ENCODE measurements around the gene UBE3B.
A peak's percentile ranks its signal among the peaks of the same experiment; 100 is the strongest.

The UBE3B gene

GRCh38 chr12:109500406-109501185 is 23.2 kb downstream of the UBE3B start:
- DNase-seq: no peak

DNA sequence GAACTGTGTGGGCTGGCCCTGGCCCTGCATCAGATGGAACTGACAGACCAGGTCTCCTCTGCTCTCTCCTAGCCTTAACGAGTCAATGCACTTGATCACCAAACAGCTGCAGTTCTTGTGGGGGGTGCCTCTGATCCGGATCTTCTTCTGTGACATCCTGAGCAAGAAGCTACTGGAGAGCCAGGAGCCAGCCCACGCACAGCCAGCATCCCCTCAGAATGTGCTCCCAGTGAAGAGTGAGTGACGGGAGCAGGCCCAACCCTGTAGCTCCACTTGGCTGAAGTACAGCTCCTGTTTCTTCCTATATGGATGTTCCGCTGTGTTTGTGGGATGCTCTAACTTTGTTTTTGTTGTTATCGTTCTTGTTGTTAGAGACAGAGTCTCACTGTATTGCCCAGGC is 23.9 kb downstream of the UBE3B start:
- no peak for DNase-seq

DNA sequence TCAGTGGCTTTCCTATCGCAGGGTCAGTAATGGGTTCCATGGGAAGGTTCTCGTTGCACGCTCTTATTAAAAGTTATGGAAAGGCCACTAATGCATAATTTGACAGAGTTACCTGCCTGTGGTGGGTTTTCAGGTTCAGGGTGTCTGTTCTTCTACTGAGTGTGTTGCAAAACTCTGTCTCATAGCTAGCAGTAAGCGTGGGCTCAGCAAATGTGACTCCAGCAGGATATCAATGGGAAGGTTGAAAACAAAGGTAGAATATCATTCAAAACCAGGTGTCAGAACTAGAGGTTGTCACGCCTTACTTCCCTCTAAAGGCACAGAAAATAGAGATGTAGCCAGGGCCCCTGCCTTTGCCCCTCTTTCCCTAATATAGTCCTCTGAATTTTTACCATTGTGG is 24.9 kb downstream of the UBE3B start:
- DNase-seq: no peak

GRCh38 chr12:109503611-109504010 is 26.2 kb downstream of the UBE3B start:
- no peak for DNase-seq

DNA sequence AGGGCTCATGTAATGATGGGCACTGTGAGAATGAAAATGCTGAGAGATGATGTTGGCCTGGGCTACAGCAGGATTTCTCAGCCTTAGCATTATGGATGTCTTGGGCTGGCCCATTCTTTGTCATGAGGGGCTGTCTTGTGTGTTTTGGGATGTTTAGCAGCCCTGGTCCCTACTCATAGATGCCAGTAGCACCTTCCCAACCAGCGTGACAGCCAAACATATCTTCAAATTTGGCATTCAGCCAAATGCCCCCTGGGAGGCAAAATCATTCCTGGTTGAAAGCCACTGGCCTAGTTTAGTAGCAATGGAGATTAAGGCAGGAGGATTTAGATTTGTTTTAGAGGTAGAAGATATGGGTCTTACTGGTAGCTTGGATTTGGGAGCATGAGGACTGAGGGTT is 26.6 kb downstream of the UBE3B start:
- no peak for DNase-seq

- DNase-seq: no peak
Observed at GRCh38 chr12:109510196-109510595, 32.8 kb downstream of the UBE3B start.

DNA sequence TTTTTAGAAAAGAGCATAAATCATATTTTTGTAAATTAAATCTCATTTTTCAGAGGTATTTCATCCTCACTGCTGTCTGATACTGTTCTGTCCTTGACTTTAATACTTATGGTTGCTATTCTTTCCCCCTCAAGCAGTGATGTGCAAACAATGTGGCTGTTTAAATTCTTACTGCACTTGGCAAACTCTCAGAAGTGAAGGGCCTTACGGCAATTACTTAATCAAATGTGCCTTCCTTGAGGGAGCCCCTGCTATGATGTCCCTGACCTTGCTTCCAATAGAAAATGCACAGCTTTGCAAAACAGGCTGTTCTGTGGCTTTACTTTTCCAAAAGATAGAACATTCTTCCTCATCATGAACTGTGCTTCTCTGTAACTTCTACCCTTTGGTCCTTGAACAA is 35.2 kb downstream of the UBE3B start:
- DNase-seq: no peak

- DNase-seq: no peak
Observed at GRCh38 chr12:109513051-109513450, 35.6 kb downstream of the UBE3B start.

DNA sequence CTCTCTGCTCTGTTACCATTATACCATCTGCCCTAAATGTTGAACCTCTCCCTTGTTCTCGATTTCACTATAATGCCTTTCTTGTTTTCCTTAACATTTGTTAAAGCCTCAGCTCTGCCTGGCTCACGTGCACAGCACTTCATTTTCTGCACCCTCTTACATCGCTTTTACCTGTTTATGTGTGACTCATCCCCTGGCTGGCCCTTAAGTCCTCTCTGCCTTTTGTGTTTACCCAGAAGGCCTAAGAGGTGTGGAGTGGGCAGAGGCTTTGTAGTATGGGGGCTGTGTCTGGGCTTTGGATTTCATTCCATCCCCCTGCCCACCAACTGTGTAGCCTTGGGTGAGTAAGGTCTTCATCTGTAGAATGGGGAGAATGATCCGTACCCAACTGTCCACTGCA is 36.5 kb downstream of the UBE3B start:
- no peak for DNase-seq

DNA sequence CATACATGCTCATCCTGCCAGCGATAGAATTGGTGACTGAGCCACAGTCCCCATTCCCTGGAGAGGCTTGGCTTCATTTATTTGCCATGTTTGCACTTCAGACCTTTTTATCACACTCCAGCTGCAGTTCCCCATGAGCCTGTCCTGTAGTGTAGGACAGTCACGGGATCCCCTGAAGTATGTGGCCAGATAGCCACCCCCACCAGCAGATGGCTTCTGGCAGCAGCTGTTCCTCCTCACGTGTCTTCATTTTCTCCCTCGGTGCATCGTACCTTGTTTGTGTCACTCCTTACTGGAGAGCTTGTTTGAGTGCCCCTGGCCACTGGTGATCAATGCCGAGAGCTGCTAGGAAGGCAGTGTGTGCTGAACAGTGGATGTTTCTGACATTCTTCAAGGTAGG is 40.2 kb downstream of the UBE3B start:
- DNase-seq: no peak

GRCh38 chr12:109518820-109519665 is 41.6 kb downstream of the UBE3B start:
- peak; percentile 89 for DNase-seq

DNA sequence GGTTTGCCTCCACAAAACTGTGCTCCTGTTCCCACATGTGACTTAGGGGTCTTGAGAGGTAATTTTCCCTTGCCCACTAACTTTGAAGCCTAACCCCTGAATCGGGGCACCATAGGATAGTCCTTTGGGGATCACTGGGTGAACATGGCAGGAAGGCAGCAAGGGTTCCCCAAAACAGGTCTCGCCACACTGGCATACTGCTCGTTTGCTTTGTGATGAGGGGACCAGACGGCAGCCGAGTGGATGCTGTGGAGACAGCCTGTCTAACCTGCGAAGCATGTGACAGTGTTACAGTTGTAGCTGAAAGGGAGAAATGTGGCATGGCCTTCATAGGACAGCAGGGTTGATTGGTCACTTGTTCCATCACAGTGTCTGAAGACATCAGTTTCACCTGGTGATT is 42.4 kb downstream of the UBE3B start:
- DNase-seq: no peak

GRCh38 chr12:109521831-109522230 is 44.4 kb downstream of the UBE3B start:
- DNase-seq: no peak

DNA sequence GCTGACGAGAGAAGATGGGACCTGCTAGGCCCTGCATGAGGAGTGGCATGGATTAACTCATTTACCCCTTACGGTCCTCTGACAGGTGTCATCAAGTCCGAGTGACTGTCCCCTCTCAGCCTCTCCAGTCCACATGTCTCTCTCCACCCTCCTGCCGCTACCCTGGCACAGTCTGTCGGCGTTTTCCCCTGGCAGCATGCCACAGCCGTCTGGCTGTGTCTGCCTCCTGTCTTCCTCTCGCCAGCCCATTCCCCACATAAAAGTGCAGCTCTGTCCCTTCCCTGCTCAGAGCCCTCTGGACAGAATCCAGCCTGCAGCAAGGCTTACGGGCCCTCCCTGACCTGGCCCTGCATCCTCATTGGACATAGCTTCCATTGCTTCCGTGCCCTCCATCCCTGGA is 45.6 kb downstream of the UBE3B start:
- DNase-seq: no peak

DNA sequence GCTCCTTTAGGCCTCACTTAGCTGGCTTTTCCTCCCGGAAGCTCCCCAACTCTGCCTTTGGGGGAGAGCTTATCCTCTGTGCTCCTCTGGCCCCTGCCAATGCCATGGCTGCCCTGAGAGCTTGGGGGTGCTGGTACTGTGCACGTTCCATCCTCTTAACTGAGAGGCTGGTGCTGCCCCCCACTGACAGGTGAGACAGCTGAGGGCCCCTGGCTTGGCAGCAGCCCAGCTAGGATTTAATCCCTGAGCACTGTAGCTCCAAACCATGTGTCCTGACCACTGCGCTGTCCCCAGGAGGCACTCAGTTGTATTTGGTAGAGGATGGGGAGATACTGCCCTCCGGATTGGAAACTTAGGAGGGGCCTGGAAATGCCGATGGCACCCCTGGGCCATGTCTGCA is 46.1 kb downstream of the UBE3B start:
- no peak for DNase-seq

DNA sequence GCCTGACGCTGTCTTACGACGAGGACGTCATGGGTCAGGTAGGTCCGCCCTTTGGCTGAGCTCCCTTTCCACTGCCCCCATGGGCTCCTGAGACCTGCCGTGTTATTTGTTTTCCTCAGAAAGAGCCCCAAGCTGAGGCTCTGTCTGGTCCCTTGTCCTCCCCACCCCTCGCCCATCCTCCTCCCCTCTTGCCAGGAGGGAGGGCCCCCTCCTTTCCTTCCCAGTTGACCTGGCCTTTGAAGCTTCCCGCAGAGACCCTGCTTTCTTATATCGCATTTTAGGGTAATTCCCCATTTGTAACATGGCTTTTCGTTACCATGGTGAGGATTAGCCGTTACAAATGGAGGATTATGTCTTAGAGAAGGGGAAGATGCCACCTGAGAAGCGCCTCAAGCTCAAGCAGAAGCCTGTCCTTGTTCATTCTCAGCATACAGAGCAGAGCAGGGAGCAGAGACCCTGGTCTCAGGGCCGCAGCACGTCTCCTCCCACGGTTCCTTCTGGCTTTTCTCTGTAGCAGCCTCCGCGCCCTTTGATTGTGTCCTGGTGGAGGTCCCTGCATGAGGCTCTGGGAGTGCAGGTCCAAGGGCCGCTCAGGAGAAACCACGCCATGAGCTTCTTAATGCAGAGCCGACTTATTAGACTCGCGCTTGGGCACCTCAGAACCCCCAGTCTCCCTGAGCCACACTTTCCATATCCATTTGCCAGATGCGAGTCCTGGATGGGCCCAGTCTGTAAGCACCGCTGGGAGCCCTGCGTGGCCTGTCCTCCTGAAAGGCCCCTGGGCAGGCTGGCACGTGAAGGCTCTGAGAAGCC is 47.2 kb downstream of the UBE3B start:
- no peak for DNase-seq

GRCh38 chr12:109525279-109525585 is 47.8 kb downstream of the UBE3B start:
- DNase-seq: no peak

DNA sequence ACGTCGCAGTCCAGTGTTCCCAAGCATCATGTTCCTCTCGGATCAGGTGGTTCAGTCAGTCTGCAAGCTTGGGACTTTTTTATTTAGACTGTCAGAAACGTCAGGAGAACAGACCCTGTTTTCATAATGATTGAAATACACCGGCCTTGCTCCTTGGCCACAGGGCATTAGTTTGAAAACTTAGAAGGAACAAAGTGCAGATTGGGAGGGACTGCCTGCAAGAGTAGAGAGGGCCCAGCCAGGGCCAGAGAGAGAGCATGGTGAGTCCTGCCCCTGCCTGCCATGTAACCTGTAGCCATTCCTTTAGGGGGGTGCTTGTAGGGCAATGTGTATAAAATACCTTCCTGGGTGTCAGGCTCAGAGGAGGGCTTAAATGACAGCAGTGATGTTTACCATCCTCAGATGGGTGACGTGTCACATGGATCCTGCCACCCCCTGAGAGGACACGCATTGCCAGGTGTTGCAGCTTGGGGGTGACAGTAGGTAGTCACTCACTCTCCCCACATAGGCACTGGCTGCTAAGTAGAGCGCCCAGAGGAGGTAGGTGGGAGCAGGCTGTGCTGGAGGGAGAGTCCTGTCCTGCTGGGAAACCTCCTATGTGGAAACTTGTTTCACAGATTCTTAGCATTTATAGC is 50.2 kb downstream of the UBE3B start:
- no peak for DNase-seq

GRCh38 chr12:109529691-109530640 is 52.5 kb downstream of the UBE3B start:
- no peak for DNase-seq

GRCh38 chr12:109531411-109531810 is 54.0 kb downstream of the UBE3B start:
- DNase-seq: peak; percentile 13

DNA sequence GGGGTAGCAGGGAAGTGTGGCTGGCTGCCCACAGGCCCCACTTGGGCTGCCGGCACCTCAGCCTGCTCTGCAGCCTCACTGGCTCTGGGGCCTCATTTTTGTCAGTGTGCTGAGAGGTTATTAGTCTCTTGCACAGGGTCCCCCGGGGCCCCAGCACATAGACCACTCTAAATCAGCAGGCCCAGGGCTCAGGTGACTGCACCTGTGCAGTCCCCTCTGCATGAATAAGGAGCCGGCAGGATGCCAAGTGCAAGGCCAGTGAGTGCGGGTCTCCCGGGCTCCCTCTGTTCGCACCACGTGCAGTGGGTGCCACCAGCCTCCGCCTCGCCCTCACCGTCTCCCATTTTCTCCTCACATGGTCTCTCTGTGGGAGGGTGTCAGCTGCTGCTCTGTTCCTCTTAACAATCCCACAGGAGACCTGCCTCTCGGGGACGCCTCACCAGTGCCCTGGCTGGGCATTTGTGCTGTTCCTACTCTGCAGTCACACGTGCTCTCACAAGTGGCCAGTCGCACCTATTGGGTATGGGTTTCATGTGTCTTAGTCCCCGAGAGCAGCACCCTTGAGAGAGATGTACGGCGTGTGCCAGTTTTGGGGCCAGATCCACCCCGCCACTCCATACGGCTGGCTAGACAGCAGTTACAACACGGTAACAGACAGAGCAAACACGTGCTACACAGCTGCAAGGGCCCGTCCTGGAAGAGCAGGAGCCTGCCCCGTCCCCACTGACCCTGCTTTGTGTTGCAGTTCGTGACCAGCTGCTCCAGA is 55.5 kb downstream of the UBE3B start:
- DNase-seq: no peak
